Right forelimb (tissue), 1 donor: Measurements from ENCODE around the gene LARGE1.
"Not testable (repeated sequence)": the region's sequence is repeated elsewhere in the genome, so short reads cannot be mapped to it uniquely, and the experiment has no call there.

Experiments used
- DNase-seq: peaks from one replicate; pipeline ENCODE4 v3.0.0-alpha.2; 2018

LARGE1 gene

DNA sequence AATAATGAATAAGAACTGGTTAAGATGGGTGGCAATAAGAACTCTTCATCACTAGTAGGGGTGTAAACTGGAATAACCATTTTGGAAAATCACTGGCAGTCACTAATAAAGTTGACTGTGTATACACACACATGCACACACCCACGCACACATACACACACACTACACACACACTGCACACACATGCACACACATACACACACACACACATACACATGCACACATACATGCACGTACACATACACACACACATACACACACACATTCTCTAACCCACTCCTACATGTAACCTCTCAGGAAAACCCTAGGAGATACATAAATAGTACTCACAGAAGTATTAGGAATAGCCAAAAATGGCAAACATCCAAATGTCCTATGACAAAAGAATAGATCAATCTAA is 455.6 kb downstream of the LARGE1 start:
- DNase-seq, result no peak

DNA sequence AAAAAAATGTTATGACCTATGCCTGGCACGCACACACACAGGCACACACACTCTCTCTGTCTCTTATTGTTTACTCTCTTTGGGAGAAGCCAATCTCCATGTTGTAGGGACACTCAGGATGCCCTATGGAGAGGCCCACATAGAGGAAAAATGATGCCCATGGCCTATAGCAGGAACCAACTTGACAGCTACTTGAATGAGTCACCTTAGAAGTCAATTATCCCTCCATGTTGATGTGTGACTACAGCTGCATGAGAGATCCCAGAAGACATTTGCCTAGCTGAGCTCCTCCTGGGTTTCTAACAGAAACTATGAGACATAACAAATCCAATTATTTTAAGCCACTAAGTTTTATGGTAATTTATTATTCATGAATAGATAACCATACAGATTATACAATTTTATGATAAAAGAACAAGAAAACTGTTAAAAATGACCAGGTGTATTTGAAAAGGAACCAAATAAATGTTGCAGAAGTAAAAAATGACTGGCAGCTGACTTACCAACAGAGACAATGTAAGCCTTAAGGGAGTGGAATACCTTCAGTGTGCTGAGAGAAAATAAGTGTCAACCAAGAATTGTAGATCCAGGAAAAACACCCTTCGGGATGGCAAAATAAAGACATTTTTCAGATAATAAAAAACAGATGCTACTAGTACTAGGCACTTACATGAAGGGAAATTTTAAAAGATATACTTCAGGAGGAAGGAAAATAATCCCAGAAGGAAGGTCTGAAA is 458.4 kb downstream of the LARGE1 start:
- no peak for DNase-seq

DNA sequence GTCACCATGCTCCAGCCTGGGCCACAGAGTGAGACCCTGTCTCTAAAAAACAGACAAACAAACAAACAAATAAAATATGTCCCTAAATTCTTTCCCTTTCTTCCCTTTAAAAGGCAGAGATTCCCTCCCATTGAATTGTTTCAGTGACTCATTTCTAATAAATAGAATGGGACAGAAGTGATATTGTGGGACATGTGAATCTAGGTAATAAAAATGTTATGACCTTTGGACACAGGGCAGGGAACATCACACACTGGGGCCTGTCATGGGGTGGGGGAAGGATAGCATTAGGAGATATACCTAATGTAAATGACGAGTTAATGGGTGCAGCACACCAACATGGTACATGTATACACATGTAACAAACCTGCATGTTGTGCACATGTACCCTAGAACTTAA is 459.0 kb downstream of the LARGE1 start:
- not testable (repeated sequence) for DNase-seq

DNA sequence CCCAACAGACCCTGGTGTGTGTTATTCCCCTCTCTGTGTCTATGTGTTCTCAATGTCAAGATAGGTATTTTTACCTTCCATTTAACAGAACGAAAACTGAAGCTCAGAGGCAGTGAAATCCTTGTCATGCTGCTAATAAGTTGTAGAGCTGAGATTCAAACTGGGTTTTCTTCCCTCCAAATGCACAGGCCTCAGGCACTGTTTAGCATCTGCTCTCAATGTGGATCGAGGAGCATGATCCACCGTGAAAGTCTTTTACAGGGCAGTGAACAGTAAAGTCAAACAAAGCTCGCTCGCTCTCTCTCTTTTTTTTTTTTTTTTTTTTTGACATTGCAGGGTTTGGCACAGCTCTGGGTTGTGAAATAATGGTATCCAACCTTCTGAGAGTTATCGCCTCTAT is 461.1 kb downstream of the LARGE1 start:
- no peak for DNase-seq

DNA sequence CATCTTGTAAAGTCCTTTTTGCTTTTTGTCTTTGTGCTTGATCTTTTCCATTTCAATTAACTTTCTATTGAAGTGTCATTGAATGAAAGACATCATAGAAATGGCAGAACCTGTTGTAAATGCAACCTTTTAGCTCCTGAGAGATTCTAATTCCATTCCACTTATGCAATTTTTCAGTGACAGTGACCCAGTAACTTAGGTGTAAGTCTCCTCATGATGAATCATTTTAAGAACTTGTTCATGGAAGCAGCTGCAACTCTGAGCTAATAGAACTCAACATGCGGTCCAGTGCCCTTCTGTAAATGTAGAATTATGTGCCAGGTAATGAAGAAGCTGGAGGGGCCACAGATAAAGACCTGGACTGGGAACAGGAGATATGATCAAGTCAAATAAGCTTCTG is 463.8 kb downstream of the LARGE1 start:
- no peak for DNase-seq

DNA sequence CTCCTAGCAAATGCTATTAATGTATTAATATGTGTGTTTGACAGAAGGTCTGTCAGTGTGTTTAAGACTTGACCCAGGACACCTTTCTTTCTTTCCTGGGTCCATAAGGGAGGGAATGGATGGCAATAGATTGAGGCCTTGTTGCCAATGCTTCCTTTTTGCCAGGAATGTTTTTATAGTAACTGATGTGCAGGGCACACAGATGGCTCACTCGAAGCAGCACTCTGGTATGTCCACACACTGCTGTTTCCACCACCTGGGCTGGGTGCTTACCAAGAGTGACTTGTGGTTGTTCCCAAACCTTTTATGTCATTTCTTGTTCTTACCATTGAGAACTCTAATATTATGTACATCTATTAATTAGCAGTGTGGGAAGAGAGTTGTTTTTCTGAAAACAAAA is 465.2 kb downstream of the LARGE1 start:
- no peak for DNase-seq

DNA sequence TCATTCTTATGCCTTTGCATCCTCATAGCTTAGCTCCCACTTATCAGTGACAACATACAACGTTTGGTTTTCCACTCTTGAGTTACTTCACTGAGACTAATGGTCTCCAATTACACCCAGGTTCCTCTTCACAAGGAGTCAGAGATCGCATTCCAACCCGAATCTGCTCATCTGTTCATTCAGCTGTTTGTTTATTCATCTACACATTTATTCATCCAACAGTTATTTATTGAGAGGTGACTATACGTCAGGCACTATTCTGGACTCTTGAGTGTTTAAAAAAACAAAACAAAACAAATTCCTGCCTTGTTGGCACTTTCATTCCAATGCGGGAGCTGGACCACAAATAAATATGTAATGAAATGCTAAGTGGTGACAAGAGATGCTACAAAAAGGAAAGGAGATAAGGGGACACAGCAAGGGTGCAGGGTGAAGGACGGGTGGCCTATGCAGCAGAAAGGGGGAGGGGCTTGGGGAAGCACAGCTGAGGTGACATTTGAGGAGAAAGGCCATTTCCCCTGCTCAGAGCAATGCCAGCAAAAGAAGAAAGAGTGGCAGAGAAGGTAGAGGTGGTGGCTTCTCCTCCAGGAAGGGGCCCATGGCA is 468.3 kb downstream of the LARGE1 start:
- no peak for DNase-seq

DNA sequence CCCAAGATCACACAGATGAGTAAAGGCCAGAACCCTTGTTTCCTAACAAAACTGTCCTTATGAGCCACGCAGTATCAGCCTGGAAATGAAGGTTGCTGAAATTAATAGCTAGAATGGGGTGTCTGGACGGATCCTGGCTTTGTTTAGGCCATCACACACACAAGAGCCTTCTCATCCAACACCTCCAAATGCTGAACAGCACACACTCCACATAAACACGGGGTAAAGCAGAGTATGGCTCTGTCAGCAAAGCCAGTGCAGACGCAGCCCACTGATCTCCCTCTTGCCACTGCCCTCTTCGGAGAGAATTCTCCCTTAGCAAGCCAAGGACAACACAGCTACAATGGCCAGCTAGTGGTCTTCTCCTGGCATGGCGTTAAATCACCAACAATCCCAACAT is 469.5 kb downstream of the LARGE1 start:
- no peak for DNase-seq

DNA sequence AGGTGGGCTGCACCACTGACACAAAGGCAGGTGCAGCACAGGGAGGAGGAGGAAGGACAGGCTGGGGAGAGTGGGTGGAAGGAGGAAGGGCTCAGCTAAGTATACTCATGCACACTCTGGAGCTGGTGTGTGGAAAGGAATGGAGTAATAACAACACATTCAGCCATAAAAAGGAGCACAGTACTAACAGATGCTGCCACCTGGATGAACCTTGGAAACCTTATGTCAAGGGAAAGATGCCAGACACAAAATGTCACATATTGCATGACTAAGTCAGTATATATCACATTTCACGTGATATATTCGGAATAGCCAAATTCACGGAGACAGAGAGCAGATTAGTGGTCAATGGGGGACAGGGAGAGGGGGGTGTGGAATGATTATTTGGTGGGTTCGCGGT is 472.5 kb downstream of the LARGE1 start:
- no peak for DNase-seq

DNA sequence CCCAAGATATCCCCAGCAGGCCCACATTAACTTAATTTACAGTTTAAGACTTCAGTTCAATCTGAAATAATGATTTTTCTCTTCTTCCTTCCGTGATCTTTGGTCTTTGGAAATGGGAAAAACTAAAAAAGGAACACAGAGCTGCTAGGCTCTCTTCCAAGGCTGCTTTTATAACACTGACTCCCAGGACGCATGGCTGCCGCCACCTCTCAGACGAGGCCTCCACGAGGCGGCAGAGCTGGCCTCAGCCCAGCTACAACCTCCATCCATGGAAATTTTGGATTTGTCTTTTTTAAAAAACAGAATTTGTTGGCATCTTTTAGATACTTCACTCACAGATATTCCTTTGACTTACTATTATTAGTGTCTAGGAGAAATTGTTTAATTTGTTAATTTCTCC is 476.6 kb downstream of the LARGE1 start:
- DNase-seq, result no peak

DNA sequence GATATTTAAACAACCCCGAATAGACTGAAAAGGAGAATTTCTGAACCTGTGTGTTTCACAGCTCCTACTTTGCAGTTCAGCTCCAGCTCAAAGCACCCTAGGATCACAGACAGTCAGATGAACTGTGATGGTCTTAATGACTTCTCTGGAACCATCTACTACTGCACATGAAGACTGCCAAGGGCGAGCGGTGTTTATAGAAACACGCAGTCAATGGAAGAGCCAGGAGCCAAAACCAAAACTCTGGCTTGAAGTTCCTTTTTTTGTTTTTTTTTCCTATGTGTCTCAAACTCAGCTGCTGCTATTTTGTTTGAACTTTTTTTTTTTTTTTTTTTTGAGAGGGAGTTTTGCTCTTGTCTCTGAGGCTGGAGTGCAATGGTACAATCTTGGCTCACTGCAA is 479.5 kb downstream of the LARGE1 start:
- no peak for DNase-seq

DNA sequence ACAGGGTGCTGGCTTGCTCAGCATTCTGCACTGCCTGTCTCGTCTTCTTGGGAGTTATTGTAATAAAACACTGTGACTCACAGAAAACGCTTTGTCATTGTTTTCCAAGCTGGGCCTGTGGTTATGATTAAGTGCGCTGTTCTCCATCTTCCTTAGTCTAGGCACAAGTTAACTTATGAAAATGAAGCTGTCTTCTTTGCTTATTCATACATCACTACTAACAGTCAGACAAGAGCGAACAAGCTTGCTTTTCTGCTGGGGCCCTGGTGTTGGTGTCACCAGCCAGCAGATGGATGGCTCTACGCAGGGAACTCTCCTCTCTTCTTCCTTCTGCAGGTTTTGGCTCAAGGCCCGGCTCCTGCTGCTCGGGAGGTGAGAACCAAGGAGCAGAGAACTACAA is 482.0 kb downstream of the LARGE1 start:
- DNase-seq, result no peak

DNA sequence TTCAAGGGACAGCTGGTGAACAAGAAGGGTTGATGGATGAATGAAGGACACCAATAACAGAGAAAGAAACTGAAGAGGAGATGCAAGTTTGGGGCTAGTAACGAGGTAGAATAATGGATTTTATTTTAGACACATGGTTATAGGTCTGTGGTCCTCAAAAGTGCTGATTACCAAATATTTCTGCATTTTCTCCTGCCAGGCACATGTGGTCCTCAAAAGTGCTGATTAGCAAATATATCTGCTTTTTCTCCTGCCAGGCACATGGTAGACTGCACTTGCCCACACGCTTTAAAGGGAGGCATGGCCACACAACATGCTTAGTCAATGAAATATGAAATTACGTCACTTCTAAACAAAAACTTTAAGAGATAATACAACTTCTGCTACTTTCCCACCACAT is 489.0 kb downstream of the LARGE1 start:
- no peak for DNase-seq

DNA sequence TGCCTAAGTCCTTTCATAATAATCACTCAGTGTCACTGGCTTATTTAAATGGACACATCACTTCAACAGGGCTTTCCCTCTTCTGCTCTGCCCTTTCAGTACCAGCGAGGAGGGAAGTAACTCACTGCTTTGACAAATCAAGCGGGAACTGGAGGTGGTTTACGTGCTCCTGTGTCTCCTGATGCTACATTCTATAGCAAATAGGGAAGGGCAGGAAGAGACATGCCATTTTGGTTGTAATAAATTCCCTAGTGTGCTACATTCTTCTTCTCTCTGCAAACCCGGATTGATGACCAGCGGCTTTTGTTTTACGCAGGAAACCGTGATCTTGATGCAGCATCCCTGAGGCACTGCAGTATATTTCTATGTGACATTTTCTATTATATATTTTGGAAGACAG is 491.0 kb downstream of the LARGE1 start:
- DNase-seq, result no peak

DNA sequence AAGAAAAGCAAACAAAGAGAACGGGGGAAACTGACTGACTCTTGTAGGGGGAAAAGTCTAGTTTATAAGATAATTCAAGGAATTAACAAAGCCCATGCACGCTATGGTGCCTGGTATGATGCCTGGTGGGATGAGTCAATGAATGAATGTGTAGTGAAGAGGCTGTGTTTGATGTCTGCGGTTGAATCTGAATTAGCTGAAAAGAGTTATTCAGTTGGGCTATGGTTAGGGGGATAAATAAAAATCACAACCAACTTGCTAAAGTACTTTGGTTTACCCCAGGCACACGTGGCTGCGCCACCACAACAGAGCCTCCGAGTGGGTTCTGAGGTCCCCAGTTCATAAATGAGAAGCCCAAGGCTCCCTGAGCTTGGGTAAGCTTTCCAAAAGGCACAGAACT is 492.8 kb downstream of the LARGE1 start:
- DNase-seq, result no peak

DNA sequence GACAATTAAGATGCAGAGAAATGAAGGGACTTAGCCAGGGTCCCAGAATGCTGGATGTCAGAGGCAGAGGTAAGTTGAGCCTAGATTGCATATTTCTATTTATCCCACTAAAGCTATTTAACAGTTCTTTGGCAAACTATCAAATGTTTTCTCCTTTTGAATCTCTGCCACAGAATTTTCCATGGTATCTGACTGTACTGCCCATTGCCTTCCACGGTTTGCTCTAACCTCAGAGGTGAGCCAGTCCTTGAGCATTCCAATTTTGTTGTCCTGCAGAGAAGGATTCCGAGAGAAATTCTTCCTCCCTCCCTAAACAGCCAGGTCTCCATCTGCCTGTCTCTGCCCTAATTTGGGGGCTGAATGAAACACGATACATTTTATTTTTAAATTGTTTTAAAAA is 493.8 kb downstream of the LARGE1 start:
- DNase-seq, result no peak

DNA sequence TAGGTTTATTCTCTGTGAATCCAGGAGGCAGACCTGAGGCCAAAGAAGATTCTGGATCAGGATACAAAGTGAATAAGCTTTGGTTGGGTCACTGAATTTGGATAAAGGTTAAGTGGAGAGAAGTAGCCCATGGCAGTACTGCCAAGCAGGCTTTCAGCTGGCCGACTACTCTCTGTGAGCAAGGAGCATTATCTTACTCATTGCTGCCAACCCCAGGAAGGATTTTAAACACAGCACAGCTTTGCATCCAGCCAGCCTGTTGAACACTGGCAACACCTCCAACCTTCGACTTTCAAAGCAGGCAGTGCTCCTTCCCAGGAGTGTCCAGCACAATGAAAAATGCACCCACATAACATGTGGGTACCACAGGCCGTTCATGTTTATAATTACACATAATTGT is 498.4 kb downstream of the LARGE1 start:
- no peak for DNase-seq

DNA sequence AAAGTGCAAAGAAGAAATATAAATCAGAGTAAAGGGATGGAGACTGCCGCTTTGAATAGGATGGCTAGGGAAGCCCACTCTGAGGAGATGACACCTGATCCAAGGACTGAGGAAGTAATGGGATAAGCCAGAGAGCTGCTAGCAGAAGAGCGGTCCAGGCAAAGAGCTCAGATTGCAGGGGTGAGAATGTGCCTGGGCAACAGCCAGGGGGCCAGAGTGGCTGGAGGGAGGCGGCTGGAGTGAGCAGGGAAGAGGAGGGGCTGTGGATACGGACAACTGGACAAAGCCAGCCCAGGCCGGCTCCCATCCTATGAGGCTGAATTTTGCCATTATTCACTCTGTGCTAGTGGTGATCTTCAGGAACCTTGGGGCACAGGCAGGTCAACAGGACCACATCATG is 501.8 kb downstream of the LARGE1 start:
- DNase-seq, result no peak

DNA sequence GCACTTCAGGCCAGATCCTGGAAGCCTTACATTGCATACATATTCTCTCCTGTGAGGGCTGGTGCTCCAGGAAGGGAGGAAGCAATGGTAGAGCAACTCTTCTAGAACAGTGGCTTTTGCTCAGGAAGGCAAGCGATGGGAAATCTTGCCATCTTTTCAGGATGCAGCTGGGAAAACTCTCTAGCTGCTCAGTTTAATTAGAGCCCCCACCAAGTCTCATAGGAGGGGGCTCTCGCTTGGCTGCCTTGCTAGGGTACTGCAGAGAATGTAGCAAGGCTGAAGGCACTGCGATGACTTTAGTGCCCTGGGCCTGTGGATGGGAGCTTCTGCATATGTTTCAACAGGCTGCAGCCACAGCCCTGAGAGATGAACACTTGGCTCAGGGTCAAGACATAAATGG is 504.9 kb downstream of the LARGE1 start:
- DNase-seq, result no peak

DNA sequence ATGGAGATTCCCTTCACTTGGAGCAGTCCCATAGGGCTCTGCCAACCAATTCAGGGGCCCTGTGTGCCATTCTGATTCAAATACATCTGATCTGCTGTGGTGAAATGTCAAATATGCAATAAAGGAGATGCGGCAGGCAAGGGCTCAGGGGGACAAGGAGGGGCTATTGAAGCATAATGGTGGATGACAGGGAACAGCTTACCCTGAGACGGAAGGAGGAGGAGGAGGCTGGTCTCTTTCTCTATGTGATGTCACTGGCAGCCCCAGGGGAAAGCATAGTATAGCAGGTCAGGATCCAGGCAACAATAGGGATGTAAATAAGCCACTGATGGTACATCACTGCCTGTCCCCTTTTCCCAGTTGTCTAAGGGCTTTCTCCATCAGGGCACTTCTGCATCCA is 511.2 kb downstream of the LARGE1 start:
- DNase-seq, result no peak

DNA sequence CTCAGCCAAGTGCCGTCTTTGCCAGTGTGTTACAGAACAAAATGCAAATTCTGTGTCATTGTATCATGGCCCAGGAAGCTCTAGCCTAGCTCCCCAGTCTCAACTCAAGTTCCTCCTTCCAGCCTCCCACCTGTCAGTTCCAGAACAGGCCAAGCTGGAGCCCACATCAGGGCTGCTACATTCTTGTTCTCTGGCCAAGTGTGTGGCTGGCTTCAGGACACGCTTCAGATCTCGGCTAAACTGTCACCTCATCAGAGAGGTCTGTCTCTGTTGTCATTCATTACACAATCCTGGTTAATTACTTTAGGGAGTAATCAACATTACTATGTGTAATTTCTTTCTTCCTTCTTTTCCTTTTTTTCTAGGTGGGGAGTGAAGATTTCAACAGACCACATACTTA is 515.1 kb downstream of the LARGE1 start:
- DNase-seq, result no peak

DNA sequence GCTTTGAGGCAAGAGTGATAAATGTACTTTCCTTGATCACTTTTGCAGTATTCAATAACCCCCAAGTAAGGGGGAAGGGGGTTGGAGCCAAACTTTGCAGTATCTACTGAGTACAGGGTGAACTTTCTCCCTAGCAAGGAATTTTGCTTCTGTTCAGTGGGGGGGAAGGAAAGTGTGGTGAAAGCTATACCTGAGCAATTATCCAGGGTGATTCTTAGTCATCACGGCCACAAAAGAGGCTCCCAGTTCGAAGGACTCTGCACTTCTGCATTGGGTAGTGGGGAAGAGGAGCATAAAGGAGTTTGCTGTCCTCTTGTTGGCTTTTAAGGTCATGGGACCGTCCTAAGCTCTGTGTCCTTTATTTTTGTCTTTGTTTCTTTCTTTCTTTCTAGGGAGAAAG is 515.6 kb downstream of the LARGE1 start:
- DNase-seq, result no peak

DNA sequence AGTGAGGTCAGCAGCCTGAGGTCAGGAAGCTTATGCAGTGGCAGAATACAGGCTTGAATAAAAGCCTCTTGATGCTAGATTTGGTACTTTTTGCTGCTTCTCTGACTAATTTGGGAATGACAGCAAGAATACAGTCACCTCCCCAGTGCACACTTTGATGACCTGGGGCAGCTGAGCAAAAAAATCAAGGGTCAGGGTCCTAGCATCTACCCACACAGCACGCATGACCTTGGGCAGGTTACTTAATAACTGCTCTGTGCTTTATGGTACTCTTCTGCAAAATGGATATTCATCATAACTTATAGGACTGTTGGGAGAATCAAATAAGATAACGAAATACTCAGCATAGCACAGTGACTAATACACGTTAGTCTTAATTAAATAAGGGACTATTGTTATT is 518.0 kb downstream of the LARGE1 start:
- no peak for DNase-seq

DNA sequence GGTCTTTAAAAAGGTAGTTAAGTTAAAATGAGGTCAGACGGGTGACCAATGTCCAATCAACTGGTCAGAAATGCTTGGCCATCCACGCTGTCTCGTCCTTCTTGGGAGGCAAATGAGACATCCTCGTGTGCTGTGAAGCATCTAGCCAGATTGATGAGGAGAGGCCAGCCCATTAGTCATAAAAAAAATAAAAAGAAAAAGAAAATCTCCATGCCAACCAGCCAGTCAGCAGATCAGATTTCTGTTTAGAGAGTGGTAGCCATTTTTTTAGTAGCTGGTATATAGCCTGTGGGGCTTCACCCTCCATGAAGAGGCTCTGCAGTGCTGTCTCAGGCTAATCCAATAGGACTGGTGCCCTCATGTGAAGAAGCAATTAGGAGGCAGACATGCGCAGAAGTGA is 519.0 kb downstream of the LARGE1 start:
- DNase-seq, result no peak

DNA sequence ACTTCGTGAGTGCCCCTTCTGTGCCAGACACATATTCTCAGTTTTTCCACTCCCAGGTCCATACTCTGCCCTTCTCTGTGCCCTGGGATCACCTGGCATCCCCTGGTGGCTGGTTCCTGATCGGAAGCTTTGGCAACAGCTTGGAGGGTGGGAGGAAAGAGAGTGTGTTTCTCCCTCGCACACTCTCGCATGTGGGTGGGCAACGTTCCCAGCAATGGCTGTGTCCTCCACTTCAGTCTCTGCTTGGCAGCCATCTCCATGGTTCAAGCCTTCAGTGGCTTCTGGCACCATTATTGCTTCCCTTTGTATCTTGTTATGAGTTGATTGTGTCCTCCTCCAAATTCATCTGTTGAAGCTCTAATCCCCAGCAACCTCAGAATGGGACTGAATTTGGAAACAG is 519.4 kb downstream of the LARGE1 start:
- DNase-seq, result no peak
